A673 (cell line): Measurements from ENCODE around the gene MRPS10.

Experiments
- EZH2 ChIP-seq: fragments of 200-600 bp; sonication (generic); IDR thresholded peaks from 2 replicates; pipeline ENCODE4 v1.6.1; 2017; ENCODE audit warnings: borderline replicate concordance, low read depth, mild to moderate bottlenecking, mixed read lengths, antibody characterized with exemption, low read length; ENCODE audit not compliant: poor library complexity, severe bottlenecking
- TF ChIP-seq, protein P1 (sequence below): fragments of 300-800, 200-600 bp; sonication (generic); conservative IDR thresholded peaks from 2 replicates; pipeline ENCODE4 v1.5.1; 2017; ENCODE audit warnings: low read depth, mild to moderate bottlenecking, antibody characterized with exemption, low read length, moderate library complexity, mixed read lengths

DNA sequence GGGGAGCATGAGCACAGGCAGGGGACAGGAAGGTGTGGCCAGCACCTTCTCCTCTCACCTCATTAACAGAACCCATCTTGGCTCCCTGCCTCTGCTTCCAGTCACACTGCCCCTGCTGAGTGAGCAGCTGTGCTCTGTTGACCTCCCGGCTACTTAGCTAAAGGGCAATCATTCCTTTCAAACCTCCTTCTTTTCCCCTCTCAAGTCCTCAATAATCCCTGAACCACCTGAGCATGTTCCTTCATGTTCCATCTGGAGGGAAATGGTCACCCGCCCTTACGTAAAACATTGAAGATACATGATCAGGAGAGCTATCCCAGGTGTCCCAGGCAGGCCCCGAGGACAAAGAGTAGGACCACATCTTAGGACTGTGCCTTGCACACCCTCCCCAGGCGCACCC lies 21.7 kb upstream of the MRPS10 start:
- TF ChIP-seq, protein P1, sequence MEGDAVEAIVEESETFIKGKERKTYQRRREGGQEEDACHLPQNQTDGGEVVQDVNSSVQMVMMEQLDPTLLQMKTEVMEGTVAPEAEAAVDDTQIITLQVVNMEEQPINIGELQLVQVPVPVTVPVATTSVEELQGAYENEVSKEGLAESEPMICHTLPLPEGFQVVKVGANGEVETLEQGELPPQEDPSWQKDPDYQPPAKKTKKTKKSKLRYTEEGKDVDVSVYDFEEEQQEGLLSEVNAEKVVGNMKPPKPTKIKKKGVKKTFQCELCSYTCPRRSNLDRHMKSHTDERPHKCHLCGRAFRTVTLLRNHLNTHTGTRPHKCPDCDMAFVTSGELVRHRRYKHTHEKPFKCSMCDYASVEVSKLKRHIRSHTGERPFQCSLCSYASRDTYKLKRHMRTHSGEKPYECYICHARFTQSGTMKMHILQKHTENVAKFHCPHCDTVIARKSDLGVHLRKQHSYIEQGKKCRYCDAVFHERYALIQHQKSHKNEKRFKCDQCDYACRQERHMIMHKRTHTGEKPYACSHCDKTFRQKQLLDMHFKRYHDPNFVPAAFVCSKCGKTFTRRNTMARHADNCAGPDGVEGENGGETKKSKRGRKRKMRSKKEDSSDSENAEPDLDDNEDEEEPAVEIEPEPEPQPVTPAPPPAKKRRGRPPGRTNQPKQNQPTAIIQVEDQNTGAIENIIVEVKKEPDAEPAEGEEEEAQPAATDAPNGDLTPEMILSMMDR, result no peak
- TF ChIP-seq EZH2, result no peak
